Neural cell (in vitro differentiated cells): ENCODE results near the gene IBSP.

Experiments used
- CTCF ChIP-seq: fragments of 450-650 bp; IDR thresholded peaks from 2 replicates; pipeline ENCODE4 v1.5.1; 2014; ENCODE audit warnings: antibody characterized with exemption, mild to moderate bottlenecking, moderate library complexity; ENCODE audit not compliant: poor library complexity, severe bottlenecking
- EP300 ChIP-seq: fragments of 450-650 bp; conservative IDR thresholded peaks from 2 replicates; pipeline ENCODE4 v1.6.1; 2014; ENCODE audit warnings: antibody characterized with exemption, mild to moderate bottlenecking, moderate library complexity; ENCODE audit not compliant: poor library complexity, severe bottlenecking
- POLR2AphosphoS5 ChIP-seq: IDR thresholded peaks from 2 replicates; pipeline ENCODE4 v1.6.1; 2012
- REST ChIP-seq: IDR thresholded peaks from 2 replicates; pipeline ENCODE4 v1.6.1; 2012; ENCODE audit warnings: borderline replicate concordance
- SMC3 ChIP-seq: fragments of 450-650 bp; conservative IDR thresholded peaks from 2 replicates; pipeline ENCODE4 v1.6.1; 2014; ENCODE audit warnings: antibody characterized with exemption, mild to moderate bottlenecking, moderate library complexity; ENCODE audit not compliant: poor library complexity

GRCh38 chr4:87762311-87762710 lies 37.0 kb upstream of the IBSP start:
- no peak for TF ChIP-seq CTCF
- no peak for TF ChIP-seq EP300
- no peak for TF ChIP-seq REST
- TF ChIP-seq SMC3: no peak
- no peak for TF ChIP-seq POLR2AphosphoS5
